Nucleus accumbens (tissue), 56 donors: ENCODE measurements around the gene MTAP.

Source experiments
- DNase-seq, 56 donors: peaks; one replicate each; lab custom pipeline; 2025; lab: John Stamatoyannopoulos, UW

The MTAP gene

GRCh38 chr9:21967702-21968101, 165.3 kb downstream of the MTAP start:
- no peak for DNase-seq

GRCh38 chr9:21968331-21969010, 166.0 kb downstream of the MTAP start:
- DNase-seq, result no peak

- DNase-seq, result no peak
Measured at GRCh38 chr9:21969011-21969940, 166.8 kb downstream of the MTAP start.

- DNase-seq, result no peak
Measured at GRCh38 chr9:21969951-21970799, 167.7 kb downstream of the MTAP start.

GRCh38 chr9:21970800-21971640, 168.6 kb downstream of the MTAP start:
- no peak for DNase-seq

DNA sequence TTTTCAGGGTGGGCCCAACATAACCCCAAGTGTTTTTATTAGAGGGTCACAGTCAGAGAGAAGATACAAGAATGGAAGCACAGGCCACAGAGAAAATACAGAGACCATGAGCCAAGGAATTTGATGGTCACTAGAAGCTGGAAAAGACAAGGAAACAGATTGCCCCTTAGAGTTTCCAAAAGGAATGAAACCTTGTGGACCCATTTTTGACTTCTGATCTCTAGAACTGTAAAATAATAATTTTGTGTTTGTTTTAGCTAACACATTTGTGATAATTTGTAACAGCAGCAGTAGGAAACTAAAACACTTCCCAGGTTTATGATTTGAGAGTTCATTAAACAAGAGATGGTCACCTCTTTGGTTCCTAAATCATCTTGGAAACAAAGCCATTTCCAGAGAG, 169.9 kb downstream of the MTAP start:
- DNase-seq, result no peak

GRCh38 chr9:21974343-21974721, 171.9 kb downstream of the MTAP start:
- DNase-seq, result no peak

DNA sequence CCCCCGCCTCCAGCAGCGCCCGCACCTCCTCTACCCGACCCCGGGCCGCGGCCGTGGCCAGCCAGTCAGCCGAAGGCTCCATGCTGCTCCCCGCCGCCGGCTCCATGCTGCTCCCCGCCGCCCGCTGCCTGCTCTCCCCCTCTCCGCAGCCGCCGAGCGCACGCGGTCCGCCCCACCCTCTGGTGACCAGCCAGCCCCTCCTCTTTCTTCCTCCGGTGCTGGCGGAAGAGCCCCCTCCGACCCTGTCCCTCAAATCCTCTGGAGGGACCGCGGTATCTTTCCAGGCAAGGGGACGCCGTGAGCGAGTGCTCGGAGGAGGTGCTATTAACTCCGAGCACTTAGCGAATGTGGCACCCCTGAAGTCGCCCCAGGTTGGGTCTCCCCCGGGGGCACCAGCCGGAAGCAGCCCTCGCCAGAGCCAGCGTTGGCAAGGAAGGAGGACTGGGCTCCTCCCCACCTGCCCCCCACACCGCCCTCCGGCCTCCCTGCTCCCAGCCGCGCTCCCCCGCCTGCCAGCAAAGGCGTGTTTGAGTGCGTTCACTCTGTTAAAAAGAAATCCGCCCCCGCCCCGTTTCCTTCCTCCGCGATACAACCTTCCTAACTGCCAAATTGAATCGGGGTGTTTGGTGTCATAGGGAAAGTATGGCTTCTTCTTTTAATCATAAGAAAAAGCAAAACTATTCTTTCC, 172.4 kb downstream of the MTAP start:
- peak in 5 of 56 donors; percentile 5 to 38 (median 25) for DNase-seq

- no peak for DNase-seq
Measured at GRCh38 chr9:21976334-21976875, 174.0 kb downstream of the MTAP start.

- no peak for DNase-seq
Measured at GRCh38 chr9:21982391-21982790, 180.0 kb downstream of the MTAP start.

DNA sequence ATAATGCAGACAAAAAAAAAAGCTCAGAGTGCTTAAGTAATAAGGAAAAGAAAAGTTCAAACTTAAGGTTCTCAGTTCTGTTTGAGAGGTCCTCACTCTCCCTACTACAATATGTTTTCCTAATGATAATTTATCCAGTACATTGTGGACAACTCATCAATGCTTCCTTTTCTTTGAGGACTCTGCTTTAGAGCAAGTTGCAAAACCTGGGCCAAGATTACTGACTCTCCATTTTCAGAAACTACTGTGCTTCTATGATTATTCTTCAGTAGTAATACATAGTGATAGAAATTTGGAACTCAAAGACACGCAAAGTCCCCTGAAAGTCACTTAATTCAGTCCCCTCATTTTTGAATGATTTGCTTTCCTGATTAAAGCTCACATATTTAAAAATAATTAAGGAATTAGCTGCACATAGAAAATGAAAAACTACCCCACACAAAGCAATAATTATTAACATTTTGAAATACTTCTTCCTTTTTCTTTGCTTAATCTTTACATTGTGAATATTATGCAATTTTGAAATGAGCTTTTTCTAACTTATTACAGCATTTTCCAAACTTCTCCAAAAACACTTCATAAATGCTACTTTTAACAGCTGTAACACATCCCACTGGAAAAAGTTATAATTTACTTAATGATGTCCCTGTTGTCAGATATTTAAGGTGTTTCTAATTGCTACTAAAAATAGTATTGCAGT, 180.6 kb downstream of the MTAP start:
- no peak for DNase-seq

- DNase-seq, result no peak
Measured at GRCh38 chr9:21983561-21983935, 181.1 kb downstream of the MTAP start.

- DNase-seq, result no peak
Measured at GRCh38 chr9:21984101-21984500, 181.7 kb downstream of the MTAP start.

GRCh38 chr9:21985964-21986667, 183.7 kb downstream of the MTAP start:
- no peak for DNase-seq
